ENCODE measurements around the gene ZSWIM8.
"Not testable (repeated sequence)": the region's sequence is repeated elsewhere in the genome, so short reads cannot be mapped to it uniquely, and the experiment has no call there.

Gene ZSWIM8
- total RNA-seq = 48.5 to 110 (median 86.5) reads per million in 18 experiments

GRCh38 chr10:73785211-73785720, at the start of gene ZSWIM8:
TSS of gene ZSWIM8 (plus strand) at chr10:73785606. CDS start at chr10:73785879, 273 bp downstream.
- peak; percentile 92 to 93 for DNase-seq

DNA sequence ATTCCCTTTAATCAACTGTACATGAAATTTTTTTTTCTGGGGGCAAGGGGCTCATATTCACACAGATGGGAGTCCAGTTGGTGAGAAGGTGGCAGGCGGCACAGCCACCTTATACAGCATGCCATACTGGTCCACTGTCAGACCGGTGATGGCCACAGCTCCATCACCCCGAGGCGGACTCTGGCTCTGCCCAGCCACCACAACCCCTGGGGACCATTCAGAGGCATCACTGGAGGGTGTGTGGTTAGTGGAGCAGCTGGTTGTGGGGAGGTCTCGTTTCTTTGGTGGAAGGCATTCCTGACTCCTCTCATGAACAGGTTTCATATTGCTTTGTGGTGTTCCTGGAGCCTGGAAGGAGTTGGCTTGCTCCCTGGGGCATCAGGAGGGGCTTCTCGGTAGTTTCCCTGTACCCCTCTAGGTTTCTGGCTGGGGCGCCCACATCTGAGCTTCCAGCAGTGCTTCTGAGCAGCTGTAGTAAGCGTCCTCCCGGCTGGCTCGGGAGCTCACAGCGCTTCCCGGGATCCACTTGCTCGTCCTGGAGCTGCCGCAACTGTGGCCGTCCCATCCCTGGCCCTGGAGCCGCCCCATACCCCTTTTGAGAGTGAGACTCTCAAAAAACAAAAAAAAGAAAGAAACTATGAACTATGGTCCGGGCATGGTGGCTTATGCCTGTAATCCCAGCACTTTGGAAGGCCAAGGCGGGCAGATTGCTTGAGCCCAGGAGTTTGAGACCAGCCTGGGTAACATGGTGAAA, 44.7 kb upstream of the ZSWIM8 start:
- not testable (repeated sequence) for DNase-seq

DNA sequence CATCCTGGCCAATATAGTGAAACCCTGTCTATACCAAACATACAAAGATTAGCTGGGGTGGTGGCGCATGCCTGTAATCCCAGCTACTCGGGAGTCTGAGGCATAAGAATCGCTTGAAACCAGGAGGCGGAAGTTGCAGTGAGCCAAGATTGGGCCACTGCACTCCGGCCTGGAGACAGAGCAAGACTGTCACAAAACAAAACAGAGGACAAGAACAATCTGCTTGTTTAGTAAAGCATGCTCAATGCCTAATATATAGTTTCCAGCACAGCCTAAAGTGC, 43.0 kb upstream of the ZSWIM8 start:
- DNase-seq = no peak

DNA sequence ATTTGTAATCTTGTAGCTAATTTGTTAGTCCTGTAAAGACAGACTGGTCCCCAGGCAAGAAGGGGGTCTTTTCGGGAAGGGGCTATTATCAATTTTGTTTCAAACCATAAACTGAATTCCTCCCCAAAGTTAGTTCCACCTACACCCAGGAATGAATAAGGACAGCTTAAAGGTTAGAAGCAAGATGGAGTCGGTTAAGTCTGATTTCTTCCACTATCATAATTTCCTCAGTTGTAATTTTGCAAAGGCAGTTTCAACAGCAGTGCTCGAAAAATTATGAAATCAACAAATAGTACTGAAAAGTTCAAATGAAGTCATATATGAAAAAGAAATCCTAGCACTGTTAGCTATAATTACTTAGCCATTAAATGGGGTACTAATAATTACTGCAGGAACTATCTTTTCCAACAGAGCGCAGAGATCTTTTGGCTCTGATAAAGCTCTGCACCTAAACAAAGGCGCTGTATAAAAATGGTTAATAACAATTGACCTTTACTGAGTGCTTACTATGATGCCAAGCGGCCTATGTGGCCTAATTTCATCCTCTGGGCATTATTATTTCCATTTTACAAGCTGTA, 42.0 kb upstream of the ZSWIM8 start:
- DNase-seq = no peak

GRCh38 chr10:73743905-73744663, 41.3 kb upstream of the ZSWIM8 start, which contains the start of gene SEC24C:
TSS of gene SEC24C (plus strand) at chr10:73744372. CDS start at chr10:73746833, 2,461 bp downstream.
- DNase-seq = peak; percentile 97

- peak; percentile 64 to 71 for DNase-seq
Observed at GRCh38 chr10:73744664-73744975, 40.8 kb upstream of the ZSWIM8 start.

- no peak for DNase-seq
Observed at GRCh38 chr10:73746721-73747120, 38.7 kb upstream of the ZSWIM8 start.

GRCh38 chr10:73750819-73751218, 34.6 kb upstream of the ZSWIM8 start:
- no peak for DNase-seq

- DNase-seq = no peak
Observed at GRCh38 chr10:73756183-73756582, 29.2 kb upstream of the ZSWIM8 start.

- DNase-seq = no peak
Observed at GRCh38 chr10:73758704-73759511, 26.5 kb upstream of the ZSWIM8 start.

- DNase-seq = no peak
Observed at GRCh38 chr10:73759512-73760115, 25.8 kb upstream of the ZSWIM8 start.

DNA sequence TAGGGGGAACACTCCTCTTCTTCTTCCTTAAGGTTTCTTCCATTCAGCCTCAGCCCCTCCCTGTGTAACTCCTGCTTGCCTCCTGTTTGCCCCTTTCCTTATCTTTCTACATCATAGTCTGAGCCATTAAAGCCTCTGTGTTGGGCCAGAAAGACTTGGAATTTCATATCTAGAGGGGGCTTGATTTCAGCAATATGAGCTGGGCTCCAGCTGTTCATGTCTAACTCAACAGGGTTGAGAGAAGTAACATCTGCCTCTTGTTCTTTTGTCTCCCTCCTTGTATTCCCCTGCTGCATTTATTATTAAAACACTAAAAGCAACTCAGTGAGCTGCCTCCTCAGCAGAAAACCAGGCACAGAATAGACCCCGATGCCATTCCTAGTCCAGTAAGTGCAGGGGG, 23.6 kb upstream of the ZSWIM8 start:
- no peak for DNase-seq

- DNase-seq = no peak
Observed at GRCh38 chr10:73762915-73763314, 22.5 kb upstream of the ZSWIM8 start.

- DNase-seq = no peak
Observed at GRCh38 chr10:73763343-73763742, 22.1 kb upstream of the ZSWIM8 start.

- DNase-seq = peak; percentile 15 to 50
Observed at GRCh38 chr10:73765066-73765465, 20.3 kb upstream of the ZSWIM8 start.

DNA sequence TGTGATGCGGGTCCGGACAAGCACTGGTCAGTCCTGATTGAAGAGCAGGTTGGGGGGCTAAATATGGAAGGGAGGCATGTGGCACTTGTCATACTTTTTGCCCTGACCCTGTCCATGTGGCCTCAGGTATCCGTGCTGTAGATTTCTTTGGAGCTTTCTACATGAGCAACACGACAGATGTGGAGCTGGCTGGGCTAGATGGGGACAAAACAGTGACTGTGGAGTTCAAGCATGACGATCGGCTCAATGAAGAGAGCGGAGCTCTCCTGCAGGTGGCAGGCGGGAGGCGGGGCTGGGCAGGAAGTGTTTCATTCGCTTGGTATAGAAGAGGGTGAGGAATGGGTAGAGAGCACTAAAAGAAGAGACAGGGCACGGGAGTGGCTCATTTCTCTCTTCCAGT, 16.5 kb upstream of the ZSWIM8 start:
- DNase-seq = no peak

- no peak for DNase-seq
Observed at GRCh38 chr10:73769396-73769795, 16.0 kb upstream of the ZSWIM8 start.

DNA sequence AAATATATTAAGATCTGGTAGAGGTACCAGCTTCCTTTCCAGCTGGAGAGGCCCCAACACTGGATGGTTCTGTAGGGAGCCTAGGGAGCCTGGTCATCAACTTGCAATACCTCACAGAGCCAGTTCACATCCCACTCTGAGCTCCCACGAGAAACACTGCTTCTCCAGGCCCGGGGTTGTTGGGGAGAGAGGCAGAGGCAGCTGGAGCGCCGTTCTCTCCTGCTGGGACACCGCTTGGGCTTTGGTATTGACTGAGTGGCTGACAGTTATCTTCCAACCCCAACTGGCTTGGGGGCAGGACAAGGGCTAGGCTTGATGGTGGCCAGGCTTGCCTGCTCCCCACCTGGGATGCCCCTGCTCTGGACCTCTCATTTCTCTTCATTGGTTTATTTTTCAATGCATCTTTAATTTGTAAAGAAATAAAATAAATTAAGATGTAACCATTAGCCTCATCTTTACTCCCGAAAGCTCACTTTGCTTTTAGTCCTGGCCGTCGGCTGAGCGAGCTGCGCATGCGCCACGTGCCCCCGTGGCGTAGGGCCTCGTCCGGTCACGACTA, 13.6 kb upstream of the ZSWIM8 start:
- peak; percentile 83 to 89 for DNase-seq

GRCh38 chr10:73772281-73773151, 12.9 kb upstream of the ZSWIM8 start:
- DNase-seq = peak; percentile 86 to 93

- no peak for DNase-seq
Observed at GRCh38 chr10:73773152-73773879, 12.1 kb upstream of the ZSWIM8 start.
